ENCODE results near the gene MED10. TPM values are rescaled to one million over a fixed set of nuclear protein-coding genes. Genes with fewer than 3 reads are reported as not detected.

MED10 gene
- total RNA-seq, 1 experiment from 2014 or later, result 34.0 TPM

- CTCF ChIA-PET, result no interaction called here
- DNase-seq (ENCODE audit: low read depth, low spot score), result no peak
- TF ChIP-seq SIN3A (IDR thresholded peaks at IDR 0.05; ENCODE audit: borderline replicate concordance, insufficient read depth, low read depth, low read length), result no peak
- TF ChIP-seq, protein P1, sequence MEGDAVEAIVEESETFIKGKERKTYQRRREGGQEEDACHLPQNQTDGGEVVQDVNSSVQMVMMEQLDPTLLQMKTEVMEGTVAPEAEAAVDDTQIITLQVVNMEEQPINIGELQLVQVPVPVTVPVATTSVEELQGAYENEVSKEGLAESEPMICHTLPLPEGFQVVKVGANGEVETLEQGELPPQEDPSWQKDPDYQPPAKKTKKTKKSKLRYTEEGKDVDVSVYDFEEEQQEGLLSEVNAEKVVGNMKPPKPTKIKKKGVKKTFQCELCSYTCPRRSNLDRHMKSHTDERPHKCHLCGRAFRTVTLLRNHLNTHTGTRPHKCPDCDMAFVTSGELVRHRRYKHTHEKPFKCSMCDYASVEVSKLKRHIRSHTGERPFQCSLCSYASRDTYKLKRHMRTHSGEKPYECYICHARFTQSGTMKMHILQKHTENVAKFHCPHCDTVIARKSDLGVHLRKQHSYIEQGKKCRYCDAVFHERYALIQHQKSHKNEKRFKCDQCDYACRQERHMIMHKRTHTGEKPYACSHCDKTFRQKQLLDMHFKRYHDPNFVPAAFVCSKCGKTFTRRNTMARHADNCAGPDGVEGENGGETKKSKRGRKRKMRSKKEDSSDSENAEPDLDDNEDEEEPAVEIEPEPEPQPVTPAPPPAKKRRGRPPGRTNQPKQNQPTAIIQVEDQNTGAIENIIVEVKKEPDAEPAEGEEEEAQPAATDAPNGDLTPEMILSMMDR (IDR thresholded peaks at IDR 0.05), result no peak
- TF ChIP-seq, protein P2, sequence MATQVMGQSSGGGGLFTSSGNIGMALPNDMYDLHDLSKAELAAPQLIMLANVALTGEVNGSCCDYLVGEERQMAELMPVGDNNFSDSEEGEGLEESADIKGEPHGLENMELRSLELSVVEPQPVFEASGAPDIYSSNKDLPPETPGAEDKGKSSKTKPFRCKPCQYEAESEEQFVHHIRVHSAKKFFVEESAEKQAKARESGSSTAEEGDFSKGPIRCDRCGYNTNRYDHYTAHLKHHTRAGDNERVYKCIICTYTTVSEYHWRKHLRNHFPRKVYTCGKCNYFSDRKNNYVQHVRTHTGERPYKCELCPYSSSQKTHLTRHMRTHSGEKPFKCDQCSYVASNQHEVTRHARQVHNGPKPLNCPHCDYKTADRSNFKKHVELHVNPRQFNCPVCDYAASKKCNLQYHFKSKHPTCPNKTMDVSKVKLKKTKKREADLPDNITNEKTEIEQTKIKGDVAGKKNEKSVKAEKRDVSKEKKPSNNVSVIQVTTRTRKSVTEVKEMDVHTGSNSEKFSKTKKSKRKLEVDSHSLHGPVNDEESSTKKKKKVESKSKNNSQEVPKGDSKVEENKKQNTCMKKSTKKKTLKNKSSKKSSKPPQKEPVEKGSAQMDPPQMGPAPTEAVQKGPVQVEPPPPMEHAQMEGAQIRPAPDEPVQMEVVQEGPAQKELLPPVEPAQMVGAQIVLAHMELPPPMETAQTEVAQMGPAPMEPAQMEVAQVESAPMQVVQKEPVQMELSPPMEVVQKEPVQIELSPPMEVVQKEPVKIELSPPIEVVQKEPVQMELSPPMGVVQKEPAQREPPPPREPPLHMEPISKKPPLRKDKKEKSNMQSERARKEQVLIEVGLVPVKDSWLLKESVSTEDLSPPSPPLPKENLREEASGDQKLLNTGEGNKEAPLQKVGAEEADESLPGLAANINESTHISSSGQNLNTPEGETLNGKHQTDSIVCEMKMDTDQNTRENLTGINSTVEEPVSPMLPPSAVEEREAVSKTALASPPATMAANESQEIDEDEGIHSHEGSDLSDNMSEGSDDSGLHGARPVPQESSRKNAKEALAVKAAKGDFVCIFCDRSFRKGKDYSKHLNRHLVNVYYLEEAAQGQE (IDR thresholded peaks at IDR 0.05; ENCODE audit: insufficient read depth in 1 of 2, low read depth in 2 of 2, low read length in 1 of 2), result no peak
- no peak for TF ChIP-seq TCF7L2 (IDR thresholded peaks at IDR 0.05; ENCODE audit: low read depth, low read length)
- TF ChIP-seq POLR2AphosphoS5 (IDR thresholded peaks at IDR 0.05; ENCODE audit: low read depth, low read length), result no peak
- Histone ChIP-seq H3K4me3 (ENCODE audit: low read depth in 2 of 2, low read length in 2 of 2) (no peak overlapping the region), H3K36me3 (ENCODE audit: control insufficient read depth, insufficient read depth, low read length) (peaks cover 37% of the 10 kb centered on the region), H3K27me3 (ENCODE audit: control insufficient read depth, insufficient read depth, low read length) (no peaks in the 10 kb centered on the region), H3K4me1 (ENCODE audit: control insufficient read depth, insufficient read depth, low read length) (no peaks in the 10 kb centered on the region), H3K9me3 (ENCODE audit: control insufficient read depth, insufficient read depth, low read depth, low read length) (no peaks in the 10 kb centered on the region), H3K27ac (ENCODE audit: low read length) (no peak overlapping the region)
- BruUV-seq (replicated peaks), result no TSS peak
- in situ Hi-C loops (cut with HindIII; ENCODE audit: low pct_unique_long_range_greater_than_20kb, low sequenced_read_pairs), result no loop called here
- 0 out of 2 replicates have a peak, but pooled peaks have one; percentile 43 for ATAC-seq
- POLR2A ChIA-PET, result no interaction called here
- intact Hi-C loops (cut with micrococcal nuclease; ENCODE audit: unreplicated experiment), result loop anchor here (10.0 kb wide), 1 partner anchor 204 kb away; no protein-coding TSS in a partner anchor
These were observed 7.8 kb downstream of the MED10 start for GRCh38 chr5:6370580-6370979.

DNA sequence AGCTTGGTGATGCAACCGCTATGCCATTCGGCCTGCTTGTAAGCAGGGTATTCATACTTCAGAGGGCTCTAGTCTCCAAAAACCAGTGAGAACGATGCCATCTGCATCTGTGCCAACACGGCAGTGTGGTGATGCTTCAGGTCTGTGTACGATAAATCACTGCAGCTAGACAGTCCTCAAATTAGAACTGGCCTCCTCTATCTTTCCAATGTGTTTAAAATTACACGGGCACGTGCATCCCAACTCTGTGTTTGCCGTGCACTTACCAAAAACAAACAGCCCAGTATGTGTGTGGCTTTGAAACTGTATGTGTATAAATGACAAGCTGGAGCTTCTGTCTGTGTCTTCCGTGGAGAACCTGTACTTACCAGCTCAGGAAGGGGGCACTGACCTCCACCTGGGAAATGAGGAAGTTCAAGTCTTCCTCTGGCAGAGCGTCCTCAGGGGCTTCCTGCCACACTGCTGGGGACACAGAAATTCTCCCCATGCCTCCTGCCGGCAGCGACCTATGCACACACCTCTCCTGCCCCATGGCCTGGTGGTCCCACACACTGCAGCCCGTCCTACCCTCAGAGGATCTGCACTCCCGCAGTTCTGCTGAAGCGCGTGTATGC lies 12.3 kb downstream of the MED10 start:
- Histone ChIP-seq H3K27ac (ENCODE audit: low read length) (no peak overlapping the region), H3K4me1 (ENCODE audit: control insufficient read depth, insufficient read depth, low read length) (no peaks in the 10 kb centered on the region), H3K36me3 (ENCODE audit: control insufficient read depth, insufficient read depth, low read length) (no peaks in the 10 kb centered on the region; the same call in 1 of the 2 replicates), H3K4me3 (ENCODE audit: low read depth in 2 of 2, low read length in 2 of 2) (no peak overlapping the region), H3K27me3 (ENCODE audit: control insufficient read depth, insufficient read depth, low read length) (no peaks in the 10 kb centered on the region), H3K9me3 (ENCODE audit: control insufficient read depth, insufficient read depth, low read depth, low read length) (no peaks in the 10 kb centered on the region)
- BruUV-seq (replicated peaks), result no TSS peak
- ChIA-PET CTCF (no interaction called here), POLR2A (interaction anchor here (0.5 kb wide), 1 partner anchor 80 kb away, joined by 9 read pairs; no protein-coding TSS in a partner anchor)
- ATAC-seq, result no peak
- in situ Hi-C loops (cut with HindIII; ENCODE audit: low pct_unique_long_range_greater_than_20kb, low sequenced_read_pairs), result no loop called here
- intact Hi-C loops (cut with micrococcal nuclease; ENCODE audit: unreplicated experiment), result no loop called here
- no peak for DNase-seq (ENCODE audit: low read depth, low spot score)
- no peak for TF ChIP-seq POLR2AphosphoS5 (IDR thresholded peaks at IDR 0.05; ENCODE audit: low read depth, low read length)
- TF ChIP-seq TCF7L2 (IDR thresholded peaks at IDR 0.05; ENCODE audit: low read depth, low read length), result no peak
- TF ChIP-seq SIN3A (IDR thresholded peaks at IDR 0.05; ENCODE audit: borderline replicate concordance, insufficient read depth, low read depth, low read length), result no peak
- TF ChIP-seq, protein P1 (IDR thresholded peaks at IDR 0.05), result no peak
- TF ChIP-seq, protein P2 (IDR thresholded peaks at IDR 0.05; ENCODE audit: insufficient read depth in 1 of 2, low read depth in 2 of 2, low read length in 1 of 2), result no peak
